HEK293T (cell line): ENCODE measurements around the gene PRR20C.
"Not testable (repeated sequence)": the region's sequence is repeated elsewhere in the genome, so short reads cannot be mapped to it uniquely, and the experiment has no call there.

Experiments used
- CTBP1 ChIP-seq: fragments of 450-650 bp; IDR thresholded peaks from 2 replicates; pipeline ENCODE4 v1.6.1; 2016; ENCODE audit warnings: borderline replicate concordance
- L3MBTL2 ChIP-seq: fragments of 450-650 bp; conservative IDR thresholded peaks from 2 replicates; pipeline ENCODE4 v1.6.1; 2016; ENCODE audit warnings: mild to moderate bottlenecking
- TARDBP ChIP-seq: fragments of 450-650 bp; IDR thresholded peaks from 2 replicates; pipeline ENCODE4 v1.6.1; 2016

DNA sequence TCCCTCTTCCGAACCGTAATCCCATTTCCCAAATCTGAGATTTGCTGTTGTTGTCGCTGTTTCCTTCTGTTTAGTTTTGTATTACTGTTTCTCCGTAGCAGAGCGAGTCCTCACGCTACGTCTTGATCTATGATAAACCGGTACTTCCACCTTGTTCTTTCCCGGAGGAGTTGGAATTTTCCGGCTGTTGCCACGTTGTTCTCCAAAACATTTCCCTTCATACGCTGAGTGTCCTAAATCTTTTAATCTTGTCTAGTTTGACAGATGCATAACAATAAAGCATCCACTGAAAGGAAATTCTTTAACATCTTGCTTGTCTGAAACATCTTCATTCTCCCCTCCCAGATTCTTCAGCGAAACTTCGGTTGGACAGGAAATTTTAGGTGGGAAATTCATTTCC lies 5.8 kb upstream of the PRR20C start:
- TF ChIP-seq CTBP1, TARDBP, L3MBTL2: not testable (repeated sequence)
